GM21825 (cell line): ENCODE data around the gene KCTD17.

Source experiments
- ATAC-seq: cut with Tn5 transposase; IDR thresholded peaks from one replicate; pipeline ENCODE4 v1.9.1; 2021; ENCODE audit warnings: mild to moderate bottlenecking, moderate library complexity; ENCODE audit not compliant: unreplicated experiment

KCTD17 gene

GRCh38 chr22:37097346-37097745, 45.8 kb downstream of the KCTD17 start:
- ATAC-seq = no peak

DNA sequence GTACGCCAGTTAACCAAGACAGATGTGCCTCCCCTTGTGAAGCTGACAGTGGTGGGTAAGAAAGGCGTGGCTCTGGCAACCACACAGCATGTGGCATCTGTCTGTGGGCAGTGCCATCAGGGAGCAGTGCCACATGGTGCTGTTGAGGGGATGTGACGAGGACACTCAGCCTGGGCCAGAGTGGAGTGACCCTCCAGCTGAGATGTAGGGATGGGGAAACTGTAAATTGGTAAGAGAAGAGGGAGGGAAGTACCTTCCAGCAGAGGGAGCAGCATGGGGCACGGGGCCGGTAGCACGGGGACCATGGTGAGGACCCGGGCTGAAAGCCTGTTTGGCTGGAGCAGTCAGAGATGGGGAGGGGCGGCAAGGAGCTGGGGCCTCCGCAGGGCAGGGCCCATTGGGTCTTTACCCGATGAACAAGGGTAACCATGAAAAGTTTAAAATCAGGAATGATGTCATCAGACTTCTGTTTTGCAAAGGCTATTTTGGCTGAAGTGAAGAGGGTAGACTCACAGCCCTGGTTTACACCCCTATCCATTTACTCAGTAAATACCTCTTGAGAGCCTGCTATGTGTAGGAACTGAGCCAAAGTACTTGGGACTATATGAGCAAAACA, 47.5 kb downstream of the KCTD17 start:
- no peak for ATAC-seq

GRCh38 chr22:37100589-37101127, 49.1 kb downstream of the KCTD17 start:
- no peak for ATAC-seq

- ATAC-seq = no peak
These were observed 49.9 kb downstream of the KCTD17 start for GRCh38 chr22:37101311-37102066.

DNA sequence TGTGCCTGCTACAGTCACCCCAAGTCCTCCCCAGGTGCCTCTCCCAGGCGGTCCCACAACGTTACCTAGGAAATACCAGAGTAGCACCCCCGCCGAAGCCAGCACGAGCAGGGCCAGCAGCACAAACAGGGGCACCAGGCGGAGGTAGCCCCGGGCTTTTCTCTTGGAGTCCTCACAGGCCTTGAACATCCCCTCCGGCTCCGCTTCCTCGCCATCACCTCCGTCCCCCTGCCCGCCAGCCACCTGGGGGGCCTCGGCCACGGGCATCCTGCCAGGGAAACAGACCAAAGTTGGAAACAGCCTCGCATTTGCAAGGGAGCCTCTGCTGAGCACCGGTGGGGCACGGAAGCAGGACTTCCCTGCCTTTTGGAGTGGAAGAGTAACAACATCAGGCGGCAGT, 51.6 kb downstream of the KCTD17 start:
- ATAC-seq = no peak

DNA sequence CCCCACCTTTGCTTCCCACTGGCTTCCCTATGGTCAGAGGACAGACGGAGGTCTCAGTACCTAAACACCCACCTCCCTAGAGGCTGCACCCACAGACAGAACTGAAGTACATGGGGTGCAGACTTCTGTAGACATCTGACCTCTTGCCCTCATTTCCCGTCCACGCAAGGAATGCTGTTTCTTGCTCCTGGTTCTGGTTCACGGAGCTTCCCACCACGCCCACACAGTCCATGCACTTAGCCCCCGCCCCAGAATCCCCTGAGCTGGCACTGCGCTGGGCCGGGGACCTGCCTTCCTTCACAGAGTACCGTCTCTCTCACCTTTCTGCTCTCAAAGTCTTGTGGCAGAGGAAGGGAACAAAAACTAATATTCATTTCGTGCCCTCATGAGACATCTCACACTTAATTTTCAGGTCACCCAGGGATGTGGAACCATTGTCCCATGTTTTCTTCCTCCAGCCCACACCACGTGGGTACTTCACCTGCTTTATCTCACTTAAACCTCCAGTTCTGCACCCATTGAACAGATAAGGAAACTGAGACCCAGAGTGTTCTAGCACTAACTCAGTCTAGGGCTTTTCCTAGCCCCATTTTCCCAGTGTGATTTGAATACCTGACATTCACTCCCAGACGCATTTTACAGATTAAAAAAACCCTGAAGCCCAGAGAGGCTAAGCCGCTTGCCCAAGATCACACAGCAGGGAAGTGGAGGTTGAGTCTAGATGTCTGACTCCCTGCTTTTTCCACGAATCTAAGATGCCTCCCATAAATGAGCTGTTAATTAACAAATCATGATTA, 52.3 kb downstream of the KCTD17 start:
- no peak for ATAC-seq

- no peak for ATAC-seq
These were observed 53.6 kb downstream of the KCTD17 start for GRCh38 chr22:37105154-37105553.

GRCh38 chr22:37105990-37106389, 54.4 kb downstream of the KCTD17 start:
- ATAC-seq = no peak

- ATAC-seq = no peak
These were observed 56.5 kb downstream of the KCTD17 start for GRCh38 chr22:37107816-37108621.

DNA sequence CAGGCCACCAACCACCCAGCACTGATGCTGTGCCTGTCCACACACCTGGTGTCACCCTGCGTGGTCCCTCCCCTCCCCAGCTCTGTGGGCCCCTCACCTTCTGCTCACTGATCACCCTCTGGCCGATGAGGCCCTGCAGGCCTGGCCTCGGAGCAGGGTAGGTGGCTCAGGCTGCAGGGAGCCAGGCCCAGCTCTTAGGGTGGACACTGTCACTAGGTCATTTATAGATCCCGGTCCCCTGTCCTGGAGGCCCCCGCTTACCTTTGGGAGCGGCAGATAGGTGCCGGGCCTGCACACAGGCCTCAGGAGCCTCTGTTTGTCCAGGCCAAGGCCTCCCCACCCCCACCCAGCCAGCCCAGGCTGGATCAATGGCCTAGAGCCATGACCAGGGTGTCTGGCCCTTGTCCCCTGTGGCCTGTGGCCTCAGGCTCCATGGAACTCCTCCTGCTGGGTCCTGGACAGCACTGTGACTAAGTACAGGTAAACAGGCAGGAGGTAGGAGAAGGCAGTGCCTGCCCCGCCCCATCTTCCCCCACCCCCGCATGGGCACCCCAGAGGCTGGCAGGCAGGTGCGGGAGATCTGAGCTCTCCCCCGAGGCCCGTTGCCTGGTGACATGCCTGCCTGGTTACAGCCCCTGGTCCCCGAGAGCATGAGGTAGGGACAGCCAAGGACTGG, 57.8 kb downstream of the KCTD17 start, which contains the start of gene TMPRSS6:
Gene TMPRSS6 (minus strand): TSS at position 472 of the 676 bp plus-strand sequence. CDS start 6,296 bp downstream, outside the sequence.
- ATAC-seq = no peak

GRCh38 chr22:37111156-37111717, 59.7 kb downstream of the KCTD17 start:
- no peak for ATAC-seq

DNA sequence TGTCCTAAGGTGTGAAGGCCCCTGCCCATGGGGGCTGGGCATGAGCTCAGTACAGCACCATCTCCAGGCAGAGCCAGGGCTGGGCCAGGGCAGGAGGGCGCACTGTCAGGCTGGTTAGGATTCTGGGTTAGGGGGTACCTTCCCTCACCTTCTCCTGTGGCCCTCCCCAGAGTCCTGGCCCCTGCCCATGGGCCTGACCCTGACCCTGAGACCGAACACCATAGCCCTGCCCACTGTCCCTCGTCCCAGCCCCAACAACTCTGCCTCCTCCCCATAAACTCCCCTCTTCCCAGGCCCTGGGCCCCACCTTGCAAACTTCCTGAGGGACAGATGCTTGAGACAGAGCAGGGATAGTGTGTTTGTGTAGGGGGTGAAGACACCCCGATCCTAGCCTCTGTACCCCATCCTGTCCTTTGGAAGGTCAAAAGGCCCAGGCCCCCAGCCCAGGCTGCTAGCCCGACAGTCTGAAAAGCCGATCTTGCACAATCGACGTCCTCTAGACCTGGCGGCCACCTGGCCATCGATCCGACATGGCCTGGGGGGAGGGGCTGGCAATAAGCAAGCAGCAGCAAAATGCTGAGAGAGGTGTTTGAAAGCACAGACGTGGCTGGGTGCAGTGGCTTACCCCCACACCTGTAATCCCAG, 60.7 kb downstream of the KCTD17 start:
- ATAC-seq = no peak
